K562 (cell line): ENCODE results near the gene ACTRT2. TPM values are rescaled to one million over a fixed set of nuclear protein-coding genes. Genes with fewer than 3 reads are reported as not detected.

Source experiments
- ATAC-seq: fragments of 200-7000 bp; cut with Tn5 transposase; 3 replicates; pipeline ENCODE4 v1.9.1; 2020; ENCODE audit warnings: moderate library complexity
- BruUV-seq: library from RNA; stranded (reverse); fragments of 400-500 nt; replicated peaks from 2 replicates; lab custom pipeline; 2021; lab: Mats Ljungman, UMichigan
- CTCF ChIA-PET: fragments of 300-600 bp; formaldehyde crosslinking; extraction: SDS; loops from one replicate; lab custom pipeline; 2021; ENCODE audit warnings: low intra/inter-chr PET ratio; lab: Yijun Ruan, JAX
- POLR2A ChIA-PET: fragments of 300-600, 350-650 bp; sonication (Branson Sonifier 250); formaldehyde crosslinking; extraction: SDS; loops from one replicate; lab custom pipeline; 2021; ENCODE audit warnings: antibody characterized with exemption, inconsistent platforms; lab: Yijun Ruan, JAX
- DNase-seq, 4 experiments: peaks; one replicate each; pipeline versions ENCODE4 v3.0.0 to v3.0.0-alpha.2; 2011 to 2018; ENCODE audit warnings: low spot score in 3 of 4, mixed read lengths in 3 of 4; ENCODE audit errors: extremely low read depth in 1 of 4
- FAIRE-seq: peaks from 2 replicates; lab custom pipeline; 2011; peaks lifted over from hg19 to GRCh38; lab: Jason Lieb, UNC
- H2AFZ ChIP-seq: 2 replicates; pipeline ENCODE4 v1.6.0; 2011; ENCODE audit warnings: low read depth, low read length, control low read depth, inconsistent platforms
- H3K27ac ChIP-seq: fragments of 200-600 bp; 3 replicates; pipeline ENCODE4 v1.8.0; 2011; ENCODE audit warnings: low read depth, mild to moderate bottlenecking, control low read depth, inconsistent platforms, low read length, moderate library complexity, mixed read lengths; ENCODE audit errors: extremely low read depth
- H3K27me3 ChIP-seq, 2 experiments: fragments of 300-600 bp in 1 of 2; 2 replicates in 1 of 2; 3 replicates in 1 of 2; pipeline versions ENCODE4 v1.6.0 to v1.8.0; 2011; ENCODE audit warnings: inconsistent platforms in 2 of 2, low read length in 2 of 2, mild to moderate bottlenecking in 1 of 2, mixed read lengths in 1 of 2, moderate library complexity in 1 of 2; ENCODE audit not compliant: control insufficient read depth in 2 of 2, insufficient read depth in 2 of 2
- H3K36me3 ChIP-seq: fragments of 300-600 bp; 3 replicates; pipeline ENCODE4 v1.8.0; 2011; ENCODE audit warnings: mild to moderate bottlenecking, low read length, inconsistent platforms; ENCODE audit not compliant: control insufficient read depth, insufficient read depth
- H3K4me1 ChIP-seq, 2 experiments: fragments of 200-600 bp in 1 of 2; replicated peaks in 1 of 2; 2 replicates in 1 of 2; 3 replicates in 1 of 2; pipeline versions ENCODE4 v1.5.1 to v1.8.0; 2011; ENCODE audit warnings: inconsistent platforms in 2 of 2, low read length in 2 of 2, mild to moderate bottlenecking in 1 of 2, mixed read lengths in 1 of 2, moderate library complexity in 1 of 2; ENCODE audit not compliant: control insufficient read depth in 2 of 2, insufficient read depth in 2 of 2
- H3K4me2 ChIP-seq: 2 replicates; pipeline ENCODE4 v1.6.1; 2011; ENCODE audit warnings: low read length, control low read depth, inconsistent platforms, mixed read lengths; ENCODE audit not compliant: insufficient read depth
- H3K4me3 ChIP-seq: fragments of 200-600 bp; sonication (generic), shearing (Covaris generic); 2 replicates; pipeline ENCODE4 v1.5.1; 2016; ENCODE audit warnings: control low read depth, inconsistent platforms
- H3K79me2 ChIP-seq: fragments of 200-600 bp; 3 replicates; pipeline ENCODE4 v1.8.0; 2011; ENCODE audit warnings: low read length, inconsistent platforms; ENCODE audit not compliant: control insufficient read depth, insufficient read depth
- H3K9ac ChIP-seq, 2 experiments: 2 replicates each; pipeline versions ENCODE4 v1.6.0 to v1.6.1; 2011; ENCODE audit warnings: low read depth in 2 of 2, low read length in 2 of 2, control low read depth in 1 of 2, inconsistent platforms in 1 of 2, mild to moderate bottlenecking in 1 of 2, mixed read lengths in 1 of 2; ENCODE audit not compliant: insufficient read depth in 1 of 2
- H3K9me1 ChIP-seq: one replicate; pipeline ENCODE4 v1.6.0; 2011; ENCODE audit warnings: inconsistent platforms, mild to moderate bottlenecking, low read length, moderate library complexity; ENCODE audit not compliant: control insufficient read depth, insufficient read depth
- H3K9me3 ChIP-seq: replicated peaks from 2 replicates; pipeline ENCODE4 v1.5.1; 2011; ENCODE audit warnings: low read depth, low read length, inconsistent platforms; ENCODE audit not compliant: control insufficient read depth, insufficient read depth
- H4K20me1 ChIP-seq: replicated peaks from 2 replicates; pipeline ENCODE4 v1.6.1; 2011; ENCODE audit warnings: low read length, inconsistent platforms, mixed read lengths; ENCODE audit not compliant: control insufficient read depth, insufficient read depth
- BRF1 ChIP-seq: IDR thresholded peaks from 3 replicates; pipeline ENCODE4 v1.6.1; 2011; ENCODE audit warnings: borderline replicate concordance, mild to moderate bottlenecking; ENCODE audit not compliant: insufficient read length; ENCODE audit errors: extremely low read depth
- CBFA2T3 ChIP-seq: fragments of 450-650 bp; IDR thresholded peaks from 2 replicates; pipeline ENCODE4 v1.6.1; 2017
- CTCFL ChIP-seq: IDR thresholded peaks from 2 replicates; pipeline ENCODE4 v1.6.1; 2011; ENCODE audit warnings: borderline replicate concordance, low read depth, mild to moderate bottlenecking, moderate library complexity, low read length; ENCODE audit not compliant: insufficient read depth, poor library complexity, severe bottlenecking
- DPF2 ChIP-seq: fragments of 450-650 bp; IDR thresholded peaks from 2 replicates; pipeline ENCODE4 v1.6.1; 2016
- MAFF ChIP-seq: IDR thresholded peaks from 2 replicates; pipeline ENCODE4 v1.6.1; 2012; ENCODE audit warnings: low read length, improper control_type of control experiment
- MXD1 ChIP-seq: fragments of 250-450 bp; sonication (Bioruptor Pico); IDR thresholded peaks from 2 replicates; pipeline ENCODE4 v1.8.0; 2021; ENCODE audit warnings: borderline replicate concordance, mild to moderate bottlenecking, moderate library complexity; ENCODE audit not compliant: poor library complexity, severe bottlenecking
- POLR3A ChIP-seq: IDR thresholded peaks from 2 replicates; pipeline ENCODE4 v1.6.1; 2011; ENCODE audit warnings: borderline replicate concordance, mild to moderate bottlenecking, moderate library complexity; ENCODE audit not compliant: insufficient read length, insufficient read depth; ENCODE audit errors: extremely low read depth
- RBM22 ChIP-seq: fragments of 200-400 bp; formaldehyde crosslinking; IDR thresholded peaks from 2 replicates; pipeline ENCODE4 v1.6.1; 2018; ENCODE audit warnings: low read length, low read depth; ENCODE audit not compliant: poor library complexity, severe bottlenecking
- STAT6 ChIP-seq: sonication (generic); formaldehyde crosslinking; IDR thresholded peaks from 2 replicates; pipeline ENCODE4 v1.8.1; 2023; ENCODE audit warnings: mild to moderate bottlenecking, missing genetic modification reagents
- ZEB2 ChIP-seq: fragments of 450-650 bp; IDR thresholded peaks from 2 replicates; pipeline ENCODE4 v1.6.1; 2016
- ZNF217 ChIP-seq: sonication (generic); formaldehyde crosslinking; IDR thresholded peaks from 2 replicates; pipeline ENCODE4 v1.8.0; 2022; ENCODE audit warnings: mild to moderate bottlenecking, missing genetic modification reagents
- WGBS: fragments of 100-300 bp; shearing (Covaris generic); methylation state at CpG from one replicate; pipeline ENCODE4 v1.1.6; 2016; ENCODE audit warnings: low coverage, mixed read lengths; ENCODE audit not compliant: insufficient coverage; ENCODE audit errors: missing lambda C conversion rate; 5-methylcytosine and 5-hydroxymethylcytosine counted together
- in situ Hi-C: fragments of 300-500 bp; cut with MboI; formaldehyde crosslinking; loops from 4 replicates; pipeline ENCODE4 v1.15.0; 2018; ENCODE audit warnings: inconsistent platforms, mixed read lengths
- intact Hi-C: fragments of 100-400 bp; cut with micrococcal nuclease; formaldehyde crosslinking; loops from 2 replicates; pipeline ENCODE4 v1.14.2; 2022
- polyA plus RNA-seq, 8 experiments: library from polyadenylated mRNA; depleted of rRNA in 4 of 8; stranded (reverse) in 5 of 8; unstranded in 3 of 8; fragments of >200 nt; fragmentation: Nextera tagmentation in 2 of 8; fragmentation: Illumina TruSeq in 1 of 8; extraction: Ambion mirVana in 2 of 8; extraction: Trizol in 1 of 8; gene quantifications; 2 replicates each; pipeline versions ENCODE4 v1.2.1 to v1.2.3, GENCODE V29; 2011 to 2014; ENCODE audit warnings: inconsistent platforms in 1 of 8, missing spikeins in 1 of 8
- total RNA-seq, 7 experiments: library from RNA; depleted of rRNA in 6 of 7; stranded (reverse); fragments of >200 nt in 6 of 7; fragmentation: Illumina TruSeq in 2 of 7; extraction: Trizol in 2 of 7; gene quantifications; 2 replicates each; pipeline versions ENCODE4 v1.2.1 to v1.2.3, GENCODE V29; 2011 to 2021; ENCODE audit warnings: low replicate concordance in 1 of 7

Gene ACTRT2
- total and polyA plus RNA-seq, 9 of the 15 experiments (the other 6 are each of a cell fraction or from before 2014, with no cell fraction given), result not detected

- BruUV-seq, result no TSS peak
- H3K4me2 ChIP-seq, result no peak overlapping the region
- ATAC-seq (no peak), FAIRE-seq (no peak), DNase-seq (no peak)
- intact Hi-C loops, result no loop called here
- peaks cover 11 to 59% of the 10 kb centered on the region in 2 experiments; a peak in 3 of 5 replicates for H3K27me3 ChIP-seq
- H3K4me1 ChIP-seq, result 0 out of 5 replicates have a peak, but pooled peaks cover 0 to 8% of the 10 kb centered on the region in 2 experiments
- ChIA-PET POLR2A (no interaction called here), CTCF (interaction anchor here (0.6 kb wide), 1 partner anchor 740 kb away, joined by 3 read pairs; no protein-coding TSS in a partner anchor)
- no peak overlapping the region for H3K9ac ChIP-seq
- WGBS, result 4% methylated on average over 11 of the region's 11 CpGs
- no peak overlapping the region for H2AFZ ChIP-seq
- in situ Hi-C loops, result no loop called here
- H3K27ac ChIP-seq, result no peak overlapping the region
- H3K9me3 ChIP-seq, result no peaks in the 10 kb centered on the region
- TF ChIP-seq MXD1 (no peak), CTCFL (no peak), RBM22 (no peak), POLR3A (no peak), CBFA2T3 (no peak), ZEB2 (no peak), ZNF217 (CRISPR knock-in tag) (no peak), BRF1 (no peak), DPF2 (no peak), MAFF (no peak), STAT6 (CRISPR knock-in tag) (no peak)
- H3K36me3 ChIP-seq, result no peaks in the 10 kb centered on the region
- no peaks in the 10 kb centered on the region for H3K79me2 ChIP-seq
- H3K9me1 ChIP-seq, result no peaks in the 10 kb centered on the region
- no peak overlapping the region for H3K4me3 ChIP-seq
- 0 out of 2 replicates have a peak, but pooled peaks cover 4% of the 10 kb centered on the region for H4K20me1 ChIP-seq
Measured at GRCh38 chr1:3019007-3019515, 2.2 kb upstream of the ACTRT2 start.
